Measurements from ENCODE around the gene BFSP1. TPM values are rescaled to one million over a fixed set of nuclear protein-coding genes. Genes with fewer than 3 reads are reported as not detected.
A peak's percentile ranks its signal among the peaks of the same experiment; 100 is the strongest.

The BFSP1 gene
- total RNA-seq, 2 donors from 2014 or later, result 9.4 to 12.0 TPM

DNA sequence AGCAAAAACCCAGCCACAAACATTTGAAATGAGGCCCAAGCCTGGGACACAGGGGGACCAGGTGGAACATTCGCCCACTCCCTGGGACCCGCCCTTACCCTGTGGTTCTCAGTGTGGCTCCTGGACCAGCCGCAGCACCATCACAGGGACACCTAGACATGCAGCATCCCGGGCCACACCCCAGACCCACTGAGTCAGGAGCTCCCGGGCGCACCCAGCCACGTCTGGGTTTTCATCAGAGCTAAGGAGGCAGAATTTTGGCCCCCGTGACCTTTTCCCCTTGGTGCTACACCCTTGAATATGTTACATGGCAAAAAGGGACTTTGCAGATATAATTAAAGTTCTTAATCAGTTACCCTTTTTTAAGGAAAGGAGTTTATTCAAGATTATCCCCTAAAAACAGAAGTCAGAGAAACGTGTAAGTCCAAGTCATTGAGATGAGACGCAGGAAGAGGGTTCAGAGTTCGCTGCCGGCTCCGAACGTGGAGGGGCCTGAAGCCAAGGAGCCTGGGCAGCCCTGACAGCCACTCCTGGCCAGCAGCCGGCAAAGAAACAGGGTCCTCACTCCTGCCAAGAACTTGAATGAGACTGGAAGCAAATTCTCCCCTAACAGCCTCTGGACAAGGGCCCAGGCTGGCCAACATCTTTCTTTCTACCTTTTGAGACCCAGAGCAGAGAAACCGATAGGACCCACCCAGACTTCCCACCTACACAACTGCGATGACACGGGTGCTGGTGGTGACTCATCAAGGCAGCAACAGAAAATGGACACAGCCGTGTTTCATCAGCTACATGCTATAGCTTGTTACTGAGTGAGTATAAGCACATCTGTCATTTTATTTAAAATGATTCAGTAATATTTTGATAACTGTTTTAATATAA, 25.3 kb downstream of the BFSP1 start:
- Histone ChIP-seq H3K27me3 (ENCODE audit: control insufficient read depth, insufficient read depth, low read length, poor library complexity, severe bottlenecking) (no peaks in the 10 kb centered on the region), H3K4me1 (ENCODE audit: control insufficient read depth, insufficient read depth, low read length) (no peaks in the 10 kb centered on the region), H3K4me3 (ENCODE audit: low read length) (no peak overlapping the region), H3K9me3 (ENCODE audit: control insufficient read depth, low read length) (no peaks in the 10 kb centered on the region), H3K9ac (ENCODE audit: extremely low read depth, low read length, poor library complexity, severe bottlenecking) (no peak overlapping the region), H3K27ac (ENCODE audit: low read depth, low read length) (no peak overlapping the region), H3K36me3 (ENCODE audit: control insufficient read depth, insufficient read depth, low read length) (no peaks in the 10 kb centered on the region)
- Mint-ChIP-seq H3K4me1 (peaks cover 29% of the 10 kb centered on the region), H3K27me3 (ENCODE audit: insufficient read depth) (no peaks in the 10 kb centered on the region), H3K36me3 (ENCODE audit: low read depth) (peaks cover 2% of the 10 kb centered on the region), H3K9me3 (no peaks in the 10 kb centered on the region), H3K4me3 (peak overlapping the region; percentile 52), H3K27ac (no peak overlapping the region)
- 95 to 97% methylated on average over 15 to 19 of the region's 19 CpGs for WGBS, 2 experiments (ENCODE audit: insufficient coverage in 1 of 2, insufficient read length in 1 of 2)
- TF ChIP-seq, protein P1, sequence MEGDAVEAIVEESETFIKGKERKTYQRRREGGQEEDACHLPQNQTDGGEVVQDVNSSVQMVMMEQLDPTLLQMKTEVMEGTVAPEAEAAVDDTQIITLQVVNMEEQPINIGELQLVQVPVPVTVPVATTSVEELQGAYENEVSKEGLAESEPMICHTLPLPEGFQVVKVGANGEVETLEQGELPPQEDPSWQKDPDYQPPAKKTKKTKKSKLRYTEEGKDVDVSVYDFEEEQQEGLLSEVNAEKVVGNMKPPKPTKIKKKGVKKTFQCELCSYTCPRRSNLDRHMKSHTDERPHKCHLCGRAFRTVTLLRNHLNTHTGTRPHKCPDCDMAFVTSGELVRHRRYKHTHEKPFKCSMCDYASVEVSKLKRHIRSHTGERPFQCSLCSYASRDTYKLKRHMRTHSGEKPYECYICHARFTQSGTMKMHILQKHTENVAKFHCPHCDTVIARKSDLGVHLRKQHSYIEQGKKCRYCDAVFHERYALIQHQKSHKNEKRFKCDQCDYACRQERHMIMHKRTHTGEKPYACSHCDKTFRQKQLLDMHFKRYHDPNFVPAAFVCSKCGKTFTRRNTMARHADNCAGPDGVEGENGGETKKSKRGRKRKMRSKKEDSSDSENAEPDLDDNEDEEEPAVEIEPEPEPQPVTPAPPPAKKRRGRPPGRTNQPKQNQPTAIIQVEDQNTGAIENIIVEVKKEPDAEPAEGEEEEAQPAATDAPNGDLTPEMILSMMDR (conservative IDR thresholded peaks at IDR 0.05), result no peak
- no peak for DNase-seq

DNA sequence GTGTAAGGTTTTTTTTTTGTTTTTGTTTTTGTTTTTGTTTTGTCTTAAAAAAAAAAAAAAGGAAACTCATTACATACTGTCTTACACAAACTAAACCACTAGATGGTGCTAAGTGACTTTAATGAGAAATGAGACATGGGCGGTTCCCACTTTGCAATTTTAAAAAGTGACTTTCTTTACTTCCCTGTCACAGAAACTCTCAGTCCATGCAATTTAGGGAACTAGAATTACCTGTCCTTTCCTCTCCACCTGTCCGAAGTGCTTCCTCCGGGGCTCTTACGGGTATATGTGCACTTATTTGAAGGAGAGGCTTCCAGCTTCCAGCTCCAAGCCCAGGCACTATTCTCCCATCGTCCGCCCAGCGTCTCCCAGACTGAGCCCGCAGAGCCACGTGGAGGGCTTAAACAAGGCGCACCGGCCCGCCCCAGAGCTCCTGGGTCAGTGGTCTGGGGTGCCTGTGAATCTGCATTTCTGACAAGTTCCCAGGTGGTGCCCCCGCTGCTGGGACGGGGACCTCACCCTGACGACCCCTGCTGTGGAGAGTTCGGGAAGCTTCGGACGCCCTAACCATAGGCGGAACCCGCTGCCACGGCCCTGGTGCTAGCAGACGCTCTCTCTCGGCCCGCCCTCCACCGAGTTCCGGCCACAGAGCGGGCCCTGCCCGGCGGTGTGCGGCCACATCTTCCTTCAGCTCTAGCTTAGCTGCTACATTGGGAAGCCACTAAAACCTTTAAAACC, 26.1 kb downstream of the BFSP1 start:
- no peaks in the 10 kb centered on the region for H3K9me3 Mint-ChIP-seq
- 35 to 56% methylated on average over 10 to 30 of the region's 30 CpGs for WGBS, 2 experiments (ENCODE audit: insufficient coverage in 1 of 2, insufficient read length in 1 of 2)
- H3K4me3 Mint-ChIP-seq, result peak overlapping the region; percentile 52
- no peaks in the 10 kb centered on the region for H3K9me3 ChIP-seq (ENCODE audit: control insufficient read depth, low read length)
- H3K9ac ChIP-seq (ENCODE audit: extremely low read depth, low read length, poor library complexity, severe bottlenecking), result no peak overlapping the region
- H3K27me3 Mint-ChIP-seq (ENCODE audit: insufficient read depth), result no peaks in the 10 kb centered on the region
- TF ChIP-seq, protein P1 (conservative IDR thresholded peaks at IDR 0.05), result peak; percentile 82
- no peaks in the 10 kb centered on the region for H3K4me1 ChIP-seq (ENCODE audit: control insufficient read depth, insufficient read depth, low read length)
- H3K36me3 Mint-ChIP-seq (ENCODE audit: low read depth), result peaks cover 2% of the 10 kb centered on the region
- H3K27ac ChIP-seq (ENCODE audit: low read depth, low read length), result no peak overlapping the region
- peak overlapping the region; percentile 74 for H3K27ac Mint-ChIP-seq
- H3K4me1 Mint-ChIP-seq, result peaks cover 29% of the 10 kb centered on the region
- no peaks in the 10 kb centered on the region for H3K36me3 ChIP-seq (ENCODE audit: control insufficient read depth, insufficient read depth, low read length)
- peak overlapping the region; percentile 38 for H3K4me3 ChIP-seq (ENCODE audit: low read length)
- no peaks in the 10 kb centered on the region for H3K27me3 ChIP-seq (ENCODE audit: control insufficient read depth, insufficient read depth, low read length, poor library complexity, severe bottlenecking)
- DNase-seq, result peak; percentile 88

DNA sequence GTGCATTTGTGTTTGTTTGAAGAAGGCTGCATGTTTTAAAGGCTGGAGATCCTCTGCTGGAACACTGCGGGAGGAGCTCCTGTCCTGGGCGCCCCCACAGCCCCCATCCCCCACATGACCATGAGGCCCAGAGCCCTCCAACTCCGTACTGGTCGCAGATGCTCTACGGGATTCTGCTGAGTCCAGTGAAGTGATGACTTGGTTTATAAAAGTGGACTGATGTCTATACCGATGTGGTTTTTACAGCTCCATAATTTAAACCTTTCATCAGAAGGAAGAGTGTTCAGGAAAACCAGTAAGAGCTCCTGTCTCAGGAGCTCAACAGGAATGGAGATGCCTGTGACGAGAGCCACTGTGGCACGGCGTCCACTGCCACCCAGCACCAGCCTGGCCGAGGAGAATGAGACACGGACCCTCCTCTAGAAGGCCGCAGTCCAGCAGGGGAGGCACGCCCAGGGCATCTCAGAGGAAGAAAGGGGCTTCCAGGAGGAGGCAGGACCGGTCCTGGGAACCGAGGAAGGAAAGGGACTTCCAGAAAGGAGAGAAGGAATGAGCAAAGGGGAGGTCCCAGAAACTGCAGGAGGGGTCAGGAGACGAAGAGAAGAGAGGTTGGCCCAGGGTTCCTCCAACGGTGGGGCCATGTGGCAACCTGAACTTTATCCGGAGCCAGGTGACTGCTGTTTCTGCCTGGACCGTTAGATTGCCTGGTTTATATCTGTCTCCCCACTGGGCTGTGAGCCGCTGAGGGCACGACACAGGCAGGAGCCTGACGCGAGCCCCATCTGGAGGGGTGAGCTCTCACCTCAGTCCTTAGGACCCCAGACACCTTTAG, 26.9 kb downstream of the BFSP1 start:
- DNase-seq, result peak; percentile 75
- H3K4me3 ChIP-seq (ENCODE audit: low read length), result no peak overlapping the region
- no peaks in the 10 kb centered on the region for H3K36me3 ChIP-seq (ENCODE audit: control insufficient read depth, insufficient read depth, low read length)
- no peaks in the 10 kb centered on the region for H3K4me1 ChIP-seq (ENCODE audit: control insufficient read depth, insufficient read depth, low read length)
- H3K4me1 Mint-ChIP-seq, result peaks cover 29% of the 10 kb centered on the region
- H3K36me3 Mint-ChIP-seq (ENCODE audit: low read depth), result peaks cover 2% of the 10 kb centered on the region
- H3K27ac ChIP-seq (ENCODE audit: low read depth, low read length), result no peak overlapping the region
- TF ChIP-seq, protein P1 (conservative IDR thresholded peaks at IDR 0.05), result no peak
- no peaks in the 10 kb centered on the region for H3K27me3 Mint-ChIP-seq (ENCODE audit: insufficient read depth)
- H3K9ac ChIP-seq (ENCODE audit: extremely low read depth, low read length, poor library complexity, severe bottlenecking), result no peak overlapping the region
- no peaks in the 10 kb centered on the region for H3K9me3 ChIP-seq (ENCODE audit: control insufficient read depth, low read length)
- H3K27ac Mint-ChIP-seq, result peak overlapping the region; percentile 66
- H3K27me3 ChIP-seq (ENCODE audit: control insufficient read depth, insufficient read depth, low read length, poor library complexity, severe bottlenecking), result no peaks in the 10 kb centered on the region
- H3K9me3 Mint-ChIP-seq, result no peaks in the 10 kb centered on the region
- 63 to 87% methylated on average over 6 to 23 of the region's 23 CpGs for WGBS, 2 experiments (ENCODE audit: insufficient coverage in 1 of 2, insufficient read length in 1 of 2)
- no peak overlapping the region for H3K4me3 Mint-ChIP-seq

Data from endodermal cell (in vitro differentiated cells).